Spinal cord (tissue), 10 donors: ENCODE results near the gene PAPPA. TPM values are rescaled to one million over a fixed set of nuclear protein-coding genes. Genes with fewer than 3 reads are reported as not detected.

Experiments used
- DNase-seq, 6 donors: peaks; one replicate each; pipeline versions ENCODE4 v3.0.0 to v3.0.0-alpha.2; 2013 to 2015; ENCODE audit warnings: low spot score in 6 of 6, low read depth in 4 of 6
- H3K27ac ChIP-seq: one replicate; pipeline ENCODE4 v1.5.1; 2013; ENCODE audit warnings: low read depth, low read length, control low read depth
- H3K27me3 ChIP-seq: one replicate; pipeline ENCODE4 v1.6.1; 2013; ENCODE audit warnings: low read length; ENCODE audit not compliant: control insufficient read depth, insufficient read depth
- H3K36me3 ChIP-seq: one replicate; pipeline ENCODE4 v1.6.1; 2013; ENCODE audit warnings: low read length; ENCODE audit not compliant: control insufficient read depth, insufficient read depth
- H3K4me1 ChIP-seq: one replicate; pipeline ENCODE4 v1.6.1; 2013; ENCODE audit warnings: low read length; ENCODE audit not compliant: control insufficient read depth, insufficient read depth
- H3K4me3 ChIP-seq: one replicate; pipeline ENCODE4 v1.5.1; 2013; ENCODE audit warnings: low read depth, low read length, control low read depth
- H3K9me3 ChIP-seq: one replicate; pipeline ENCODE4 v1.6.1; 2013; ENCODE audit warnings: low read length; ENCODE audit not compliant: control insufficient read depth, insufficient read depth
- WGBS: methylation state at CpG from one replicate; pipeline ENCODE4 v1.1.5; 2013; ENCODE audit warnings: missing lambda C conversion rate; ENCODE audit not compliant: insufficient coverage; 5-methylcytosine and 5-hydroxymethylcytosine counted together
- polyA plus RNA-seq, 2 donors: library from polyadenylated mRNA; unstranded; fragments of 120-200 nt; gene quantifications; one replicate each; pipeline ENCODE4 v1.2.1, GENCODE V29; 2013; ENCODE audit not compliant: insufficient read length in 2 of 2
- total RNA-seq, 2 donors: library from RNA; depleted of rRNA in 1 of 2; stranded (reverse); fragments of 120-200 nt in 1 of 2; fragments of >200 nt in 1 of 2; gene quantifications; one replicate each; pipeline versions ENCODE4 v1.2.3 to v1.2.4, GENCODE V29; 2013 to 2014
- donor health status: healthy.

Gene PAPPA
- total and polyA plus RNA-seq, 4 donors: 2.4 to 6.2 (median 3.6) TPM

DNA sequence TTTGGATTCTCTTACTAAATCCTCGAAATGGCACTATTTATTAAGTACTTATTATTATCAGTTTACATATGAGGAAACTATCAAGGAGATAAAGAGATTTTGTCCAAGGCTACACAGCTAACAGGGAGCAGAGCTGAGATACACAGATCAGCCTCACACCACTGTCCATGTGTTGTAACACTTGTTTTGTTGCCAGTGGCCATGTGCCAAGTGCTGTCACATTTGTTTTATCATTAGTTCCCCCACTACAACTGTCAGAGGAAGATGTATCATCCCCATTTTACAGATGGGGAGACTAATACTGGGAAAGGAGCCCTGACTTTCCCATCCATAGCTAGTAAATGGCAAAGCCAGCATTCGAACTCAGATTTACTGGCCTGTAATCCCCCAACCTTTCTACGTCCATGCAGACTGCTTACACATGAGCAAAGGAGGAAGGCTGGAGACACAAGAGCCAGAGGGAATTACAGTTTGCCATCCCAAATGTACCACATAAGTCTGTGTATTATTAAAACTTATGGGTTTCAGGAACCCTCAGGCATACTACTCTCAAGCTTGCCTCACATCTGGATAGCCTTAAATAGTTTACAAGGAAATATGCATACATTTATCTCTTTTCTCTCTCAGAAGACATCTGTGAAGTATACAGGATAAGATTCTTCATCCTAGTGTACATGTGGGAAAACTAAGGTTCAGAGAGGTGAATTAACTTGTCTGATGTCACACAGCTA, 25.1 kb downstream of the PAPPA start:
- H3K27me3 ChIP-seq: peaks cover 3% of the 10 kb centered on the region
- WGBS: no CpG with 5 or more reads among the region's 3 CpGs

DNA sequence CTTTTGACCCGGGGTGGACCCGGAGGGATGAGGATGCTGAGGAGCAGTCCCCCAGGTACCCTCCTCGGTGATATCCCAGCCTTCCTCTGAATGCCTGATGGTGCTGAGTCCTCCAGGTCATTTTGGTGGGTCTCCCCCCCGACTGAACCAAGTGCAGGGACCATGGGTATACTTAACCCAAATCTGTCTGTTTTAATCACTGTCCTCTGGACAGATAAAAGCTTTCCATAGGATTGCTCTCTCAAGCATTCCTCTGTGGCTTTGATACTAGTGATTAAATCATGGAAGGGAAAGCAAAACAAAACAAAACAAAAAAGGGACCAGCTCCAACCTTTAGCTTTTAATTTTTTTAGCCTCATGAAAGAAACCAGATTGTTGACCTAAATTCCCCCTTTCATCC, 26.0 kb downstream of the PAPPA start:
- Histone ChIP-seq H3K27ac (no peak overlapping the region), H3K4me1 (no peaks in the 10 kb centered on the region), H3K9me3 (no peaks in the 10 kb centered on the region), H3K27me3 (peaks cover 3% of the 10 kb centered on the region), H3K4me3 (no peak overlapping the region), H3K36me3 (no peaks in the 10 kb centered on the region)
- no peak for DNase-seq
- WGBS: 91% methylated on average over 4 of the region's 4 CpGs

More for the DNA sequence above, 25.1 kb downstream of the PAPPA start:
- no peaks in the 10 kb centered on the region for H3K9me3 ChIP-seq
- H3K4me1 ChIP-seq: no peaks in the 10 kb centered on the region
- no peak for DNase-seq
- H3K36me3 ChIP-seq: no peaks in the 10 kb centered on the region
- H3K27ac ChIP-seq: no peak overlapping the region
- H3K4me3 ChIP-seq: no peak overlapping the region

DNA sequence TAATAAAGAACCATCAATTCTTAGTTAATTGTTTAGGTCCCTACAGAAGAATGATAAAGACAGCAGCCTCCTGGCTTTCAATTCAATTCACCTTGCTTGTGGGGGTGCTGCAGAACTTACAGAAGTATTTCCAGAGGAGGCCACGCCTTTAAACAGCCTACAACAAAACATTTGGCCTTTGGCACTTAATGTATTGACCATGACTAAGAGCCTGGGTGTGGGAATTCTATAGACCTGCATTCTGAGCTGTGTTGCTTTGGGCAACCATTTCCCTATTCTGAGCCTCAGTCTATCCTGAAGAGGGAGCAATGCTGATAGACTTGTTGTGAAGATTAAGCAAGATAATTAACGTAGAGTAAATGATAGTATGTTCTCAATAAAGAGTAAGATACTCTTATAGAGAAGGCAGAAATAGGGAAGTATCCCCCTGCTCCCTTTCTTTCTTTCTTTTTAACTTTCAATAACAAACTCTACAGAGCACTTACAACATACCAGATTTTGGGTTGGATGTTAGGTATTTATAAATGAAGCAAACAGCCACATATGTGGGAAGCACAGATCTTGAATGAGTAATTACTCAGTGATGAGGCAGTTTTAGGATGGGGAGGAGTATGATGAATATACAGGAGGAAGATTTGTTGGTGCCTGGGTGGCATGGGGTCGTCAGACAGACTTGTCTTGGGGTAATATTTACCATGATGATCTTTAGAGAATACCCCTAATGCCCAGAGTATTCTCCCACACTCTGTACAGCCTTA, 28.4 kb downstream of the PAPPA start:
- WGBS: no CpG with 5 or more reads among the region's 3 CpGs
- no peak overlapping the region for H3K27ac ChIP-seq
- peaks cover 3% of the 10 kb centered on the region for H3K27me3 ChIP-seq

DNA sequence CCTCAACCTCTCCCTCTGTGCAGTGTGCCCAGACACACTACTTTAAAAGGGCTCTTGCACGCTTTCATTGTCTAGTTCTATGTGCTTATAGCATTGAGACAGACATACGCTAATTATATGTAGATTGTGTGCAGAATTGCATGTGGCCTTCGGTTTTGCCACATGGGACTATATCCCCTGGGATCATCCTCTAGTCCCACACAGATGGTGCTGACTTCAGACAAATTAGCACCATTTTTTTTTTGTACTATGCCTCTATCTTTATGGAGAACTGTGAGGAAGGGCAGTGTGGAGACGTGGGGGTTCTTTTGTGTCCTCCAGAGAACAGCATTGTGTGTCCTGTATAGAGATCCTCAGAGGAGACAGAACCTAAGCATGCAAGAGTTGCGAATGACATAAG, 29.3 kb downstream of the PAPPA start:
- 100% methylated on average over 1 of the region's 5 CpGs for WGBS
- peak in 1 of 6 donors; percentile 15 for DNase-seq
- no peak overlapping the region for H3K4me3 ChIP-seq
- no peaks in the 10 kb centered on the region for H3K4me1 ChIP-seq
- peaks cover 3% of the 10 kb centered on the region for H3K27me3 ChIP-seq
- H3K9me3 ChIP-seq: no peaks in the 10 kb centered on the region
- H3K36me3 ChIP-seq: no peaks in the 10 kb centered on the region
- H3K27ac ChIP-seq: no peak overlapping the region

More for the DNA sequence above, 28.4 kb downstream of the PAPPA start:
- no peaks in the 10 kb centered on the region for H3K36me3 ChIP-seq
- no peak overlapping the region for H3K4me3 ChIP-seq
- H3K4me1 ChIP-seq: no peaks in the 10 kb centered on the region
- no peaks in the 10 kb centered on the region for H3K9me3 ChIP-seq
- DNase-seq: no peak

DNA sequence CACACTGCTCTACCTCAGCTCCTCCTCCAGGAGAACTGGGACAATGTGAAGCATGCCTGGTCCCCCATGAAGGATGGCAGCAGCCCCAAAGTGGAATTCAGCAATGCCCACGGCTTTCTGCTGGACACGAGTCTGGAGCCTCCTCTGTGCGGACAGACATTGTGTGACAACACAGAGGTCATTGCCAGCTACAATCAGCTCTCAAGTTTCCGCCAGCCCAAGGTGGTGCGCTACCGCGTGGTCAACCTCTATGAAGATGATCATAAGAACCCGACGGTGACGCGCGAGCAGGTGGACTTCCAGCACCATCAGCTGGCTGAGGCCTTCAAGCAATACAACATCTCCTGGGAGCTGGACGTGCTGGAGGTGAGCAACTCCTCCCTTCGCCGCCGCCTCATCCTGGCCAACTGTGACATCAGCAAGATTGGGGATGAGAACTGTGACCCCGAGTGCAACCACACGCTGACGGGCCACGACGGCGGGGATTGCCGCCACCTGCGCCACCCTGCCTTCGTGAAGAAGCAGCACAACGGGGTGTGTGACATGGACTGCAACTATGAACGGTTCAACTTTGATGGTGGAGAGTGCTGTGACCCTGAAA, 34.1 kb downstream of the PAPPA start:
- no peak for DNase-seq
- Histone ChIP-seq H3K27me3 (peaks cover 3% of the 10 kb centered on the region), H3K4me3 (no peak overlapping the region), H3K36me3 (no peaks in the 10 kb centered on the region), H3K9me3 (no peaks in the 10 kb centered on the region), H3K27ac (no peak overlapping the region), H3K4me1 (no peaks in the 10 kb centered on the region)
- WGBS: 97% methylated on average over 27 of the region's 27 CpGs

DNA sequence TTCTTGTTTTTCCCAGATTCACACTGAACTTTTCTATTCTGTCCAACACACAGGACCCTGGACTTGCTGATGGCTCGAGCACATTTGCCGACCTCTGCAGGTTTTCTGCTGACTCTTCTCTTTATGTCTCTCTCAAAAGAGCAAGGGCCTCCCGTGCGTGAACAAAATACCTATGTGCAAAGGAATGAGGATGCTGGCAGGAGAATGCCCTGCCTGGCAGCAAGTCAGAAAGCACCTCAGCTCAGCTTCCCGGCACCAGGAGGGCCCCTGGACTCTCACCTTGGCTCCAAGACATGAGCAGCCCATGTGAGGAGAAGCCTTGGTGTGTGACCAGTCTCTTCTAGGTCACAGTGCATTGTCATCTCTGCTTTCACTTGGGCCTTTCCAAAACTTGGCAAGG, 36.1 kb downstream of the PAPPA start:
- WGBS: 94% methylated on average over 3 of the region's 5 CpGs
- H3K4me1 ChIP-seq: no peaks in the 10 kb centered on the region
- peak in 1 of 6 donors; percentile 13 for DNase-seq
- no peak overlapping the region for H3K27ac ChIP-seq
- no peaks in the 10 kb centered on the region for H3K9me3 ChIP-seq
- no peak overlapping the region for H3K4me3 ChIP-seq
- H3K36me3 ChIP-seq: no peaks in the 10 kb centered on the region
- no peaks in the 10 kb centered on the region for H3K27me3 ChIP-seq

DNA sequence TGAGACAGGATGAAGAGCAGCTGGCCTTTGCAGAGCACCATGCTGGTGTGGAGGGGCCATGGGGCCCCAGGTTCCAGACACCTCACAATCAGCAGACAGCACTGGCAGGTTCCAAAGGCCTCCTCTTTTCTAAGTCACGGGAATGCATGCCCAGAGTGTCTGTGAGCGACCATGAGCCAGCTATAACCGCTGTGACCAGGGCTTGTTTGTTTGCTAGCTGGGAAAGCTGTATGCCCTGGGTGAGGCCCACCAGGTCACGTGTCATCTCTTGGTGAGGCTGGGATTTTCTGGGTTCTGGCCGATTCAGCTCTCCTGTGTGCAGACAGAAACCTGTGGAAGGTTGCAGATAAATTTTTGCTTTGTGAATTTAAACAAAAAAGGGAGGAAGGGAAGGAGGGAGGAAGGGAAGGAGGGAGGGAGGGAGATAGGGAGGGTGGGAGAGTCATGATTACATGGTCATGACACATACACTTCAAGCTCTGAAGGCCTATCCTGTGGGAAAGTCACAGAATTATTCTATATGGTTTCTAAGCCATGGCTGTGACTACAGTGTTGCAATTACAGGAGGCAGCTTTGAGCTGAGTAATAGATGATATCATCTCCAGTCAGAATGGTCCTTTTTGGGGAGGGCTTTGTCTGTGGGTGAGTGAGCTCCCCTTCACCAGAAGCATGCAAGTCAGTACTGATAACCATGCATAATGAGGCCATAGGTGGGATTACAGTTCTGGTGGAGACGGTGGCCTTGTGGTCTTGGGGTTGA, 37.2 kb downstream of the PAPPA start:
- no peaks in the 10 kb centered on the region for H3K36me3 ChIP-seq
- H3K9me3 ChIP-seq: no peaks in the 10 kb centered on the region
- no peak for DNase-seq
- H3K4me1 ChIP-seq: no peaks in the 10 kb centered on the region
- whole genome bisulfite sequencing: 93% methylated on average over 4 of the region's 6 CpGs
- no peaks in the 10 kb centered on the region for H3K27me3 ChIP-seq
- no peak overlapping the region for H3K4me3 ChIP-seq
- no peak overlapping the region for H3K27ac ChIP-seq

DNA sequence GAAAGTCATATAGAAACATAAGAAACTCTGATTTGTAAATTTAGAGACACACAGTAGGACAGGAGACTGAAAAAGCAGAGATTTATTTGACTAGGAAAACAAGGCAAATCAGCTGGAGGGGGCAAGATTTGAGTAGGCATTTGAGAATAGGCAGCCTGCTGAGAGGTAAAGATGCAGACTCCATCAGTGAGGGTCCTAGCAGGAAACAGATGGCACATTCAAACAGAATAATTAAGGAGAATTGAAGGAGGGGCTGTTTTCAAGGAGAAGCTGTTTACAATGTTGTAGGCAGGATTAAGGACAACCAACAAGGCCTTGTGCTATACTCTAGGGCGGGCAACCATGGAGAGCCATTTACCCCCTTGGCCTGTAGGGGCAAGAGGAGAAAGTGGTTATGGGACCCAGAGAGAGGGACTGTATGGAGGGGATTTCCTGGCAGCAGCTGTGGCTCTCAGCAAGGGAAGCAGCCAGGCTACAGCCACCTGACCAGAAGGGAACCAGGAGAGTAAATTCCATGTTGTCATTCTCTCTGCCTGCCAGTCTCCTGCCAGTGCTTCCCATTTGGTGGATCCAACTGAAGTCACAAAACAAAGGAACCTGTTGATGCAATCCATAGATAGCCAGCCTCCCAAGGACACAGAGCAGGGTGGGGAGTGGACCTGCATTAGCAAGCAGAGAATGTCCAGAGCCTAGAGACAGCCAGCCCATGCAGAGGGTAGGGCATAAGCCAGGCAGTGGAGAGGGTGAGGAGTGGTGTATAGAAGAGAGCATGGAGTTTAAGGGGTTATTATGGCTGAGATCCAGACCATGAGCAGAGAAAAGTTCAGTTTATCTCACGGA, 38.2 kb downstream of the PAPPA start:
- Histone ChIP-seq H3K4me3 (no peak overlapping the region), H3K36me3 (no peaks in the 10 kb centered on the region), H3K9me3 (no peaks in the 10 kb centered on the region), H3K4me1 (no peaks in the 10 kb centered on the region), H3K27ac (no peak overlapping the region), H3K27me3 (no peaks in the 10 kb centered on the region)
- DNase-seq: peak in 1 of 6 donors; percentile 54
- WGBS: 100% methylated on average over 1 of the region's 2 CpGs

DNA sequence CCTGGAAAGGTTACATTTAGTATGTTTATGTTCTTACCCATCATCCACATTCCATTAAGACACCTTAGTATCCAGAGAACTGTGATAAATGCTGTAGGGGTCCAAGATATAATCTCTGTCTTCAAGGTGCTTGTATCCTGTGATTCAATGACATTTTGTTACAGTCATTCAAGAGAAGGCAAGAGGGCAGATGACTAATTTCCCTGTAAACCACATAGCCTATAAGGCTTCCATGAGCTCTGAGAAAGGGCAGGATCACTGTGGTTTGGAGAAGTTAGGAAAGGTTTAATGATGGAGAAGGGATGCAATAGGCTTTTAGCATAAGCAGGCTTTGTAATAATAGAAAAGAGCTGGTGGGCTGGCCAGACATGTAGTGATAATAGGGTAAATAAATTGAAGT, 40.0 kb downstream of the PAPPA start:
- no peak overlapping the region for H3K27ac ChIP-seq
- no peak for DNase-seq
- no peaks in the 10 kb centered on the region for H3K4me1 ChIP-seq
- H3K27me3 ChIP-seq: no peaks in the 10 kb centered on the region
- no peaks in the 10 kb centered on the region for H3K9me3 ChIP-seq
- H3K36me3 ChIP-seq: no peaks in the 10 kb centered on the region
- no peak overlapping the region for H3K4me3 ChIP-seq
